Neural cell (in vitro differentiated cells): ENCODE results near the gene SKA3. TPM values are rescaled to one million over a fixed set of nuclear protein-coding genes. Genes with fewer than 3 reads are reported as not detected.

Source experiments
- H2AFZ ChIP-seq: fragments of 200-600, 300-800 bp; sonication (generic), shearing (Covaris generic); 2 replicates; pipeline ENCODE4 v1.6.0; 2014; ENCODE audit warnings: low read depth, mild to moderate bottlenecking, antibody characterized with exemption, low read length, moderate library complexity
- H3F3A ChIP-seq: fragments of 200-600 bp; shearing (Covaris generic); 2 replicates; pipeline ENCODE4 v1.6.1; 2016; ENCODE audit warnings: mild to moderate bottlenecking, moderate library complexity, mixed read lengths, antibody characterized with exemption, low read length; ENCODE audit not compliant: insufficient read depth, poor library complexity, severe bottlenecking
- H3K27ac ChIP-seq: fragments of 200-600, 300-800 bp; sonication (generic), shearing (Covaris generic); 2 replicates; pipeline ENCODE4 v1.5.1; 2014; ENCODE audit warnings: mild to moderate bottlenecking, low read length, moderate library complexity
- H3K27me3 ChIP-seq: fragments of 300-800, 200-600 bp; sonication (generic), shearing (Covaris generic); 2 replicates; pipeline ENCODE4 v1.6.0; 2014; ENCODE audit warnings: mild to moderate bottlenecking, low read depth, low read length, moderate library complexity; ENCODE audit not compliant: insufficient read depth
- H3K36me3 ChIP-seq: fragments of 300-800, 200-600 bp; sonication (generic), shearing (Covaris generic); 2 replicates; pipeline ENCODE4 v1.5.1; 2014; ENCODE audit warnings: mild to moderate bottlenecking, antibody characterized with exemption, low read length, moderate library complexity; ENCODE audit not compliant: insufficient read depth
- H3K4me2 ChIP-seq: fragments of 300-800, 200-600 bp; sonication (generic), shearing (Covaris generic); 2 replicates; pipeline ENCODE4 v1.6.0; 2014; ENCODE audit warnings: mild to moderate bottlenecking, low read length
- H3K4me3 ChIP-seq: fragments of 300-800, 200-600 bp; sonication (generic), shearing (Covaris generic); 2 replicates; pipeline ENCODE4 v1.5.1; 2014; ENCODE audit warnings: mild to moderate bottlenecking, low read length, moderate library complexity
- H3K79me2 ChIP-seq: fragments of 200-600 bp; shearing (Covaris generic); replicated peaks from 2 replicates; pipeline ENCODE4 v1.6.0; 2014; ENCODE audit warnings: mild to moderate bottlenecking, low read length, moderate library complexity; ENCODE audit not compliant: insufficient read depth
- H3K9ac ChIP-seq: fragments of 300-800, 200-600 bp; sonication (generic), shearing (Covaris generic); 2 replicates; pipeline ENCODE4 v1.6.1; 2016; ENCODE audit warnings: mild to moderate bottlenecking, low read length, mixed read lengths
- H3K9me2 ChIP-seq: fragments of 200-600 bp; shearing (Covaris generic); 2 replicates; pipeline ENCODE4 v1.6.1; 2016; ENCODE audit warnings: mild to moderate bottlenecking, low read length, mixed read lengths; ENCODE audit not compliant: insufficient read depth
- H3K9me3 ChIP-seq: fragments of 200-600, 300-800 bp; sonication (generic), shearing (Covaris generic); 2 replicates; pipeline ENCODE4 v1.6.1; 2016; ENCODE audit warnings: mild to moderate bottlenecking, mixed run types, low read length, moderate library complexity, mixed read lengths
- H4K20me1 ChIP-seq: fragments of 200-600 bp; shearing (Covaris generic); 2 replicates; pipeline ENCODE4 v1.6.1; 2016; ENCODE audit warnings: mild to moderate bottlenecking, mixed run types; ENCODE audit not compliant: insufficient read depth
- EP300 ChIP-seq: fragments of 450-650 bp; conservative IDR thresholded peaks from 2 replicates; pipeline ENCODE4 v1.6.1; 2014; ENCODE audit warnings: antibody characterized with exemption, mild to moderate bottlenecking, moderate library complexity; ENCODE audit not compliant: poor library complexity, severe bottlenecking
- EZH2 ChIP-seq: fragments of 200-600, 300-800 bp; shearing (Covaris generic), sonication (generic); IDR thresholded peaks from 2 replicates; pipeline ENCODE4 v1.6.1; 2014; ENCODE audit warnings: antibody characterized with exemption, low read length, borderline replicate concordance, mild to moderate bottlenecking; ENCODE audit not compliant: insufficient read depth, poor library complexity, severe bottlenecking
- MXI1 ChIP-seq: fragments of 450-650 bp; conservative IDR thresholded peaks from 2 replicates; pipeline ENCODE4 v1.6.1; 2014; ENCODE audit warnings: antibody characterized with exemption, mild to moderate bottlenecking; ENCODE audit not compliant: poor library complexity, severe bottlenecking
- POLR2AphosphoS5 ChIP-seq: IDR thresholded peaks from 2 replicates; pipeline ENCODE4 v1.6.1; 2012
- RAD21 ChIP-seq: fragments of 450-650 bp; conservative IDR thresholded peaks from 2 replicates; pipeline ENCODE4 v1.6.1; 2014; ENCODE audit warnings: antibody characterized with exemption, mild to moderate bottlenecking, moderate library complexity
- SMC3 ChIP-seq: fragments of 450-650 bp; conservative IDR thresholded peaks from 2 replicates; pipeline ENCODE4 v1.6.1; 2014; ENCODE audit warnings: antibody characterized with exemption, mild to moderate bottlenecking, moderate library complexity; ENCODE audit not compliant: poor library complexity
- TAF1 ChIP-seq: IDR thresholded peaks from 2 replicates; pipeline ENCODE4 v1.6.1; 2012; ENCODE audit warnings: low read depth
- polyA plus RNA-seq: library from polyadenylated mRNA; depleted of rRNA; stranded (reverse); fragments of >200 nt; gene quantifications from 2 replicates; pipeline ENCODE4 v1.2.3, GENCODE V29; 2014
- TF ChIP-seq, protein P1 (sequence below): fragments of 450-650 bp; IDR thresholded peaks from 2 replicates; pipeline ENCODE4 v1.5.1; 2014; ENCODE audit warnings: antibody characterized with exemption, mild to moderate bottlenecking, moderate library complexity; ENCODE audit not compliant: poor library complexity, severe bottlenecking
- TF ChIP-seq, protein P2 (sequence below): IDR thresholded peaks from 2 replicates; pipeline ENCODE4 v1.6.1; 2012; ENCODE audit warnings: borderline replicate concordance

SKA3 gene
- polyA plus RNA-seq, 1 donor from 2014 or later: 1.3 TPM

DNA sequence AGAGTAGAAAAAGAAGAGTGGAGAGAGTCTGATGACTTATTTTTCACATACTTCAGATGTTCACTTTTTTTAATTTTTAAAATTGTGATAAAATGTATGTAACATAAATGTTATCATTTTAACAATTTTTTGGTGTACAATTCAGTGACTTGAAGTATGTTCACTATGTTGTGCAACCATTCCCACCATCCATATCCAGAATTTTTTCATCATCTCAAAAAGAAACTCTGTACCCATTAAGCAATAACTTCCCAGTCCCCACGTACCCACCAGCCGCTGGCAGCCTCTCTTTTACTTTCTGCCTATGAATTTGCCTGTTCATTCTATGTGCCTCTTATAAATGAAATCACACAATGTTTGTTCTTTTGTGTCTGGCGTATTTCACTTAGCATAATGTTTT lies 43.3 kb downstream of the SKA3 start:
- no peak for TF ChIP-seq EP300
- no peak for TF ChIP-seq MXI1
- TF ChIP-seq, protein P1, sequence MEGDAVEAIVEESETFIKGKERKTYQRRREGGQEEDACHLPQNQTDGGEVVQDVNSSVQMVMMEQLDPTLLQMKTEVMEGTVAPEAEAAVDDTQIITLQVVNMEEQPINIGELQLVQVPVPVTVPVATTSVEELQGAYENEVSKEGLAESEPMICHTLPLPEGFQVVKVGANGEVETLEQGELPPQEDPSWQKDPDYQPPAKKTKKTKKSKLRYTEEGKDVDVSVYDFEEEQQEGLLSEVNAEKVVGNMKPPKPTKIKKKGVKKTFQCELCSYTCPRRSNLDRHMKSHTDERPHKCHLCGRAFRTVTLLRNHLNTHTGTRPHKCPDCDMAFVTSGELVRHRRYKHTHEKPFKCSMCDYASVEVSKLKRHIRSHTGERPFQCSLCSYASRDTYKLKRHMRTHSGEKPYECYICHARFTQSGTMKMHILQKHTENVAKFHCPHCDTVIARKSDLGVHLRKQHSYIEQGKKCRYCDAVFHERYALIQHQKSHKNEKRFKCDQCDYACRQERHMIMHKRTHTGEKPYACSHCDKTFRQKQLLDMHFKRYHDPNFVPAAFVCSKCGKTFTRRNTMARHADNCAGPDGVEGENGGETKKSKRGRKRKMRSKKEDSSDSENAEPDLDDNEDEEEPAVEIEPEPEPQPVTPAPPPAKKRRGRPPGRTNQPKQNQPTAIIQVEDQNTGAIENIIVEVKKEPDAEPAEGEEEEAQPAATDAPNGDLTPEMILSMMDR: no peak
- TF ChIP-seq, protein P2, sequence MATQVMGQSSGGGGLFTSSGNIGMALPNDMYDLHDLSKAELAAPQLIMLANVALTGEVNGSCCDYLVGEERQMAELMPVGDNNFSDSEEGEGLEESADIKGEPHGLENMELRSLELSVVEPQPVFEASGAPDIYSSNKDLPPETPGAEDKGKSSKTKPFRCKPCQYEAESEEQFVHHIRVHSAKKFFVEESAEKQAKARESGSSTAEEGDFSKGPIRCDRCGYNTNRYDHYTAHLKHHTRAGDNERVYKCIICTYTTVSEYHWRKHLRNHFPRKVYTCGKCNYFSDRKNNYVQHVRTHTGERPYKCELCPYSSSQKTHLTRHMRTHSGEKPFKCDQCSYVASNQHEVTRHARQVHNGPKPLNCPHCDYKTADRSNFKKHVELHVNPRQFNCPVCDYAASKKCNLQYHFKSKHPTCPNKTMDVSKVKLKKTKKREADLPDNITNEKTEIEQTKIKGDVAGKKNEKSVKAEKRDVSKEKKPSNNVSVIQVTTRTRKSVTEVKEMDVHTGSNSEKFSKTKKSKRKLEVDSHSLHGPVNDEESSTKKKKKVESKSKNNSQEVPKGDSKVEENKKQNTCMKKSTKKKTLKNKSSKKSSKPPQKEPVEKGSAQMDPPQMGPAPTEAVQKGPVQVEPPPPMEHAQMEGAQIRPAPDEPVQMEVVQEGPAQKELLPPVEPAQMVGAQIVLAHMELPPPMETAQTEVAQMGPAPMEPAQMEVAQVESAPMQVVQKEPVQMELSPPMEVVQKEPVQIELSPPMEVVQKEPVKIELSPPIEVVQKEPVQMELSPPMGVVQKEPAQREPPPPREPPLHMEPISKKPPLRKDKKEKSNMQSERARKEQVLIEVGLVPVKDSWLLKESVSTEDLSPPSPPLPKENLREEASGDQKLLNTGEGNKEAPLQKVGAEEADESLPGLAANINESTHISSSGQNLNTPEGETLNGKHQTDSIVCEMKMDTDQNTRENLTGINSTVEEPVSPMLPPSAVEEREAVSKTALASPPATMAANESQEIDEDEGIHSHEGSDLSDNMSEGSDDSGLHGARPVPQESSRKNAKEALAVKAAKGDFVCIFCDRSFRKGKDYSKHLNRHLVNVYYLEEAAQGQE: no peak
- TF ChIP-seq EZH2: no peak
- no peak for TF ChIP-seq RAD21
- TF ChIP-seq TAF1: no peak
- no peak for TF ChIP-seq POLR2AphosphoS5
- no peak for TF ChIP-seq SMC3
- Histone ChIP-seq H4K20me1 (no peaks in the 10 kb centered on the region), H3K36me3 (no peaks in the 10 kb centered on the region), H3K4me3 (no peak overlapping the region), H3K79me2 (no peaks in the 10 kb centered on the region), H3K27me3 (no peaks in the 10 kb centered on the region), H3K4me2 (no peak overlapping the region), H3K27ac (no peak overlapping the region), H2AFZ (no peak overlapping the region), H3K9me3 (no peaks in the 10 kb centered on the region), H3K9me2 (no peaks in the 10 kb centered on the region), H3F3A (no peaks in the 10 kb centered on the region), H3K9ac (no peak overlapping the region)

DNA sequence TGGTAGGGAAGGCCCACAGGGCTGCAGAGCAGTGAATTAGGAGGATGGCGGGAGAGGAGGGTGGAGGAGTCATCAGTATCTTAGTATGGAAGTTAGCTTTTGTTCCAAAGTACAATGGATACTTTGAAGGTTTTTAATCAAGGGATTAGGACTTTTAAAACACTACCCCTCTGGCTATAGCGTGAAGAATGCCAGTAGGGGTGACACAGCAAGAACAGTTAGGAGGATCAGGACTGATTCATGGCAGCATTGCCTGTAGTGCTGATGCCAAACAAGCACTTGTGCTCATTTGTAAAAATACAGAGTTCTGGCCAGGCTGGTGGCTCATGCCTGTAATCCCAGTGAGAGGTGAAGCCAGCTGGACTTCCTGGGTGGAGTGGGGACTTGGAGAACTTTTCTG lies 46.2 kb downstream of the SKA3 start:
- Histone ChIP-seq H3K79me2 (no peaks in the 10 kb centered on the region), H4K20me1 (no peaks in the 10 kb centered on the region), H3K4me2 (no peak overlapping the region), H3F3A (no peaks in the 10 kb centered on the region), H3K36me3 (no peaks in the 10 kb centered on the region), H3K9me3 (no peaks in the 10 kb centered on the region), H3K4me3 (no peak overlapping the region), H3K9ac (no peak overlapping the region), H3K27ac (no peak overlapping the region), H3K27me3 (no peaks in the 10 kb centered on the region), H2AFZ (no peak overlapping the region), H3K9me2 (no peaks in the 10 kb centered on the region)
- no peak for TF ChIP-seq MXI1
- no peak for TF ChIP-seq EZH2
- TF ChIP-seq, protein P2: no peak
- no peak for TF ChIP-seq RAD21
- TF ChIP-seq SMC3: no peak
- TF ChIP-seq, protein P1: no peak
- TF ChIP-seq TAF1: no peak
- no peak for TF ChIP-seq POLR2AphosphoS5
- no peak for TF ChIP-seq EP300
